H9 (cell line): ENCODE results near the gene SLC27A1. TPM values are rescaled to one million over a fixed set of nuclear protein-coding genes. Genes with fewer than 3 reads are reported as not detected.

Experiments used
- DNase-seq: peaks from one replicate; pipeline ENCODE4 v3.0.0-alpha.2; 2017
- H2AFZ ChIP-seq: one replicate; pipeline ENCODE4 v1.6.1; 2013; ENCODE audit warnings: mild to moderate bottlenecking, low read length, control low read depth, moderate library complexity
- H2AK5ac ChIP-seq: 2 replicates; pipeline ENCODE4 v1.6.1; 2013; ENCODE audit warnings: low read length, control low read depth, mixed read lengths; ENCODE audit not compliant: insufficient read length
- H2BK120ac ChIP-seq: one replicate; pipeline ENCODE4 v1.6.1; 2013; ENCODE audit warnings: low read depth, mild to moderate bottlenecking, low read length, control low read depth, inconsistent platforms; ENCODE audit not compliant: poor library complexity, severe bottlenecking
- H2BK12ac ChIP-seq: 2 replicates; pipeline ENCODE4 v1.6.1; 2013; ENCODE audit warnings: low read length, control low read depth, mixed read lengths, low read depth; ENCODE audit not compliant: insufficient read length
- H2BK15ac ChIP-seq: 2 replicates; pipeline ENCODE4 v1.6.1; 2013; ENCODE audit warnings: low read depth, low read length, control low read depth
- H2BK20ac ChIP-seq: one replicate; pipeline ENCODE4 v1.6.1; 2013; ENCODE audit warnings: low read depth, mild to moderate bottlenecking, low read length, control low read depth, inconsistent platforms; ENCODE audit not compliant: poor library complexity, severe bottlenecking
- H2BK5ac ChIP-seq: 2 replicates; pipeline ENCODE4 v1.6.1; 2013; ENCODE audit warnings: low read length, control low read depth, mixed read lengths; ENCODE audit not compliant: insufficient read length
- H3K14ac ChIP-seq: 2 replicates; pipeline ENCODE4 v1.6.1; 2013; ENCODE audit warnings: low read length, control low read depth; ENCODE audit not compliant: insufficient read depth
- H3K18ac ChIP-seq: 2 replicates; pipeline ENCODE4 v1.6.1; 2013; ENCODE audit warnings: low read depth, mild to moderate bottlenecking, mixed read lengths, low read length, control low read depth; ENCODE audit not compliant: insufficient read length
- H3K23ac ChIP-seq: 2 replicates; pipeline ENCODE4 v1.6.1; 2013; ENCODE audit warnings: low read length, control low read depth, mixed read lengths, low read depth; ENCODE audit not compliant: insufficient read length
- H3K23me2 ChIP-seq: 2 replicates; pipeline ENCODE4 v1.6.1; 2013; ENCODE audit warnings: low read depth, mild to moderate bottlenecking, mixed read lengths, low read length, control low read depth; ENCODE audit not compliant: insufficient read length, poor library complexity, severe bottlenecking
- H3K27ac ChIP-seq: 2 replicates; pipeline ENCODE4 v1.5.1; 2013; ENCODE audit warnings: low read length, control low read depth, mixed read lengths, low read depth; ENCODE audit not compliant: insufficient read length
- H3K27me3 ChIP-seq: 2 replicates; pipeline ENCODE4 v1.6.1; 2013; ENCODE audit warnings: low read length, control low read depth, inconsistent platforms; ENCODE audit not compliant: insufficient read depth
- H3K4ac ChIP-seq: 2 replicates; pipeline ENCODE4 v1.6.1; 2013; ENCODE audit warnings: low read depth, mild to moderate bottlenecking, control low read depth, inconsistent platforms, low read length, moderate library complexity
- H3K4me1 ChIP-seq: 2 replicates; pipeline ENCODE4 v1.6.1; 2013; ENCODE audit warnings: low read length, control low read depth, inconsistent platforms; ENCODE audit not compliant: insufficient read depth
- H3K4me2 ChIP-seq: 2 replicates; pipeline ENCODE4 v1.6.1; 2013; ENCODE audit warnings: low read length, control low read depth, mixed read lengths; ENCODE audit not compliant: insufficient read length, insufficient read depth
- H3K56ac ChIP-seq: 2 replicates; pipeline ENCODE4 v1.6.1; 2013; ENCODE audit warnings: low read depth, mild to moderate bottlenecking, mixed read lengths, low read length, control low read depth; ENCODE audit not compliant: insufficient read length
- H3K79me1 ChIP-seq: 2 replicates; pipeline ENCODE4 v1.6.1; 2013; ENCODE audit warnings: low read depth, mild to moderate bottlenecking, moderate library complexity, low read length, control low read depth, inconsistent platforms; ENCODE audit not compliant: insufficient read depth, poor library complexity, severe bottlenecking
- H3K79me2 ChIP-seq: 2 replicates; pipeline ENCODE4 v1.6.1; 2013; ENCODE audit warnings: low read length, control low read depth, inconsistent platforms; ENCODE audit not compliant: insufficient read depth
- H3K9ac ChIP-seq: 2 replicates; pipeline ENCODE4 v1.6.1; 2013; ENCODE audit warnings: low read length, control low read depth, mixed read lengths; ENCODE audit not compliant: insufficient read length; ENCODE audit errors: extremely low read depth
- H3K9me3 ChIP-seq: one replicate; pipeline ENCODE4 v1.6.1; 2013; ENCODE audit warnings: low read depth, low read length, inconsistent platforms; ENCODE audit not compliant: control insufficient read depth
- H3T11ph ChIP-seq: one replicate; pipeline ENCODE4 v1.6.1; 2013; ENCODE audit warnings: mild to moderate bottlenecking, low read length, control low read depth, inconsistent platforms
- H4K20me1 ChIP-seq: one replicate; pipeline ENCODE4 v1.6.1; 2013; ENCODE audit not compliant: control insufficient read depth, insufficient read length, insufficient read depth
- H4K5ac ChIP-seq: 2 replicates; pipeline ENCODE4 v1.6.1; 2013; ENCODE audit warnings: low read depth, mild to moderate bottlenecking, mixed read lengths, low read length, control low read depth; ENCODE audit not compliant: insufficient read length
- H4K8ac ChIP-seq: replicated peaks from 2 replicates; pipeline ENCODE4 v1.6.1; 2013; ENCODE audit warnings: low read length, control low read depth, mixed read lengths, low read depth; ENCODE audit not compliant: insufficient read length
- H4K91ac ChIP-seq: 2 replicates; pipeline ENCODE4 v1.6.1; 2013; ENCODE audit warnings: low read depth, mild to moderate bottlenecking, moderate library complexity, mixed read lengths, low read length, control low read depth; ENCODE audit not compliant: insufficient read length
- H3K27ac Mint-ChIP-seq, 3 experiments: 2 replicates in 2 of 3; 3 replicates in 1 of 3; pipeline ENCODE4 v1.8.0; 2020 to 2021; ENCODE audit warnings: mixed read lengths in 3 of 3, mild to moderate bottlenecking in 1 of 3, moderate library complexity in 1 of 3
- H3K27me3 Mint-ChIP-seq: 2 replicates; pipeline ENCODE4 v1.8.0; 2021; ENCODE audit warnings: low read depth, mild to moderate bottlenecking, moderate library complexity, mixed read lengths
- H3K36me3 Mint-ChIP-seq, 3 experiments: 2 replicates in 2 of 3; 3 replicates in 1 of 3; pipeline ENCODE4 v1.8.0; 2020 to 2021; ENCODE audit warnings: low read depth in 3 of 3, mixed read lengths in 3 of 3; ENCODE audit not compliant: insufficient read depth in 1 of 3
- H3K4me1 Mint-ChIP-seq, 2 experiments: 2 replicates each; pipeline ENCODE4 v1.8.0; 2020; ENCODE audit warnings: mixed read lengths in 2 of 2
- H3K4me3 Mint-ChIP-seq, 2 experiments: 2 replicates in 1 of 2; 3 replicates in 1 of 2; pipeline ENCODE4 v1.8.0; 2020 to 2021; ENCODE audit warnings: mild to moderate bottlenecking in 2 of 2, mixed read lengths in 2 of 2, moderate library complexity in 1 of 2
- H3K9me3 Mint-ChIP-seq, 2 experiments: 2 replicates in 1 of 2; 3 replicates in 1 of 2; pipeline ENCODE4 v1.8.0; 2020; ENCODE audit warnings: mild to moderate bottlenecking in 2 of 2, mixed read lengths in 2 of 2, moderate library complexity in 1 of 2
- CTCF ChIP-seq: fragments of 200-600 bp; sonication (generic); conservative IDR thresholded peaks from 3 replicates; pipeline ENCODE4 v1.8.0; 2021; ENCODE audit warnings: antibody characterized with exemption, mild to moderate bottlenecking
- WGBS: extraction: QIAGEN DNeasy Blood & Tissue Kit; methylation state at CpG from one replicate; pipeline ENCODE4 v1.1.7; 2013; ENCODE audit warnings: missing lambda C conversion rate, low lambda C conversion rate, mixed read lengths; ENCODE audit not compliant: insufficient read length; ENCODE audit errors: extremely low coverage; 5-methylcytosine and 5-hydroxymethylcytosine counted together
- total RNA-seq: library from RNA; stranded (reverse); gene quantifications from 2 replicates; pipeline ENCODE4 v1.2.1, GENCODE V29; 2021

SLC27A1 gene
- total RNA-seq, 1 experiment from 2014 or later, result 6.4 TPM

DNA sequence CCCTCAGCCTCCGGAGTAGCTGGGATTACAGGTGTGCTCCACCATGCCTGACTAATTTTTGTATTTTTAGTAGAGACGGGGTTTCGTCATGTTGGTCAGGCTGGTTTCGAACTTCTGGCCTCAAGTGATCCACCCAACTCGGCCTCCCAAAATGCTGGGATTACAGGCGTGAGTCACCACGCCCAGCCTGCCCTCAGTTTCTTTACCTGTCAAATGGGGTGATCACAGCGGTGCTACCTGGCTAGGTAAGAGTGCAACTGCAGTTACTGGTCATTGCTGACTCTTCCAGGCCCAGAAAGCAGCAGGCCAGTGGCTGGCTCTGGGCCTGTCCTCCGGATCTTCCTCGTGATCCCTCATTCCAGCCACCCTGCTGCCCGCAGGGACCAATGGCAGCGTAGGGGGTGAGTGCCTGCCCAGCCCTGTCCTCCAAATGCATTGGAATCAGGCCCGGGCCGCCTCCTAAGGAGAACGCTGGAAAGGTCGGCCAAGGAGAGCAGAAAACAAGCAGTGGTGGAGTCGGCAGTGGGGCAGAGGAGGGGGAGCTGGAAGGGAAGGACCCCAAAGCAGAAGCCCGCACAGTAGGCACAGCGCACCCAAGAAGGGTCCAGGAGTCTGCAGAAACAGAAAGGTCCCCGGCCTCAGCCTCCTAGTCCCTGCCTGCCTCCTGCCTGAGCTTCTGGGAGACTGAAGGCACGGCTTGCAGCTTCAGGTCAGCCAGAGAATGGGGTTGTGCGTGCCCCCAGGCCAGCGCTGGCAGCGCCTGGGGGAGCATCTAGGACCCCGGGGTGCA lies 1.8 kb upstream of the SLC27A1 start:
- H2BK5ac ChIP-seq, result no peak overlapping the region
- Mint-ChIP-seq H3K27me3 (peaks cover 45% of the 10 kb centered on the region), H3K9me3 (no peaks in the 10 kb centered on the region; a peak in 2 of 5 replicates), H3K36me3 (no peaks in the 10 kb centered on the region; a peak in 1 of 7 replicates), H3K4me1 (peaks cover 19 to 28% of the 10 kb centered on the region in 2 experiments), H3K4me3 (peak overlapping the region; percentile 87 to 95), H3K27ac (no peak overlapping the region)
- H3K4me1 ChIP-seq, result no peaks in the 10 kb centered on the region
- H3K23ac ChIP-seq, result no peak overlapping the region
- no peak overlapping the region; the same call in 1 of the 2 replicates for H2BK15ac ChIP-seq
- H2BK20ac ChIP-seq, result no peak overlapping the region
- no peak overlapping the region for H3K4ac ChIP-seq
- H2AK5ac ChIP-seq, result no peak overlapping the region
- H2BK12ac ChIP-seq, result no peak overlapping the region
- H4K91ac ChIP-seq, result no peak overlapping the region
- H2AFZ ChIP-seq, result no peak overlapping the region
- no peak overlapping the region for H3T11ph ChIP-seq
- no peaks in the 10 kb centered on the region for H3K79me2 ChIP-seq
- no peak for TF ChIP-seq CTCF
- no peak for DNase-seq
- no peak overlapping the region for H3K18ac ChIP-seq
- H3K4me2 ChIP-seq, result peak overlapping the region; percentile 75
- peaks cover 5% of the 10 kb centered on the region; the same call in 1 of the 2 replicates for H3K27me3 ChIP-seq
- no CpG with 5 or more reads among the region's 25 CpGs for WGBS
- no peak overlapping the region for H3K56ac ChIP-seq
- H4K20me1 ChIP-seq, result no peaks in the 10 kb centered on the region
- no peaks in the 10 kb centered on the region for H3K9me3 ChIP-seq
- H3K9ac ChIP-seq, result no peak overlapping the region
- H3K14ac ChIP-seq, result no peak overlapping the region
- no peak overlapping the region for H2BK120ac ChIP-seq
- no peaks in the 10 kb centered on the region for H3K79me1 ChIP-seq
- H3K23me2 ChIP-seq, result peaks cover 17% of the 10 kb centered on the region
- H4K8ac ChIP-seq, result no peak overlapping the region
- no peak overlapping the region for H3K27ac ChIP-seq
- no peak overlapping the region for H4K5ac ChIP-seq
